K562 (cell line): ENCODE measurements around the gene TMIGD3. TPM values are rescaled to one million over a fixed set of nuclear protein-coding genes. Genes with fewer than 3 reads are reported as not detected.
A peak's percentile ranks its signal among the peaks of the same experiment; 100 is the strongest.

Experiments used
- ATF1 ChIP-seq, 2 experiments: fragments of 450-650 bp in 1 of 2; IDR thresholded peaks; 2 replicates each; pipeline ENCODE4 v1.6.1; 2016; ENCODE audit warnings: missing compliant biosample characterization in 1 of 2, missing genetic modification characterization in 1 of 2
- CBX3 ChIP-seq, 2 experiments: IDR thresholded peaks; 1 replicate in 1 of 2; 2 replicates in 1 of 2; pipeline ENCODE4 v1.6.1; 2012; ENCODE audit warnings: inconsistent platforms in 2 of 2, low read length in 2 of 2, borderline replicate concordance in 1 of 2, control low read depth in 1 of 2
- DPF2 ChIP-seq: fragments of 450-650 bp; IDR thresholded peaks from 2 replicates; pipeline ENCODE4 v1.6.1; 2016
- FOXJ2 ChIP-seq: fragments of 200-800 bp; sonication (Bioruptor generic); IDR thresholded peaks from 2 replicates; pipeline ENCODE4 v1.6.1; 2016; ENCODE audit warnings: missing genetic modification characterization, missing compliant biosample characterization
- GATAD2B ChIP-seq: fragments of 450-650 bp; IDR thresholded peaks from 2 replicates; pipeline ENCODE4 v1.6.1; 2017; ENCODE audit warnings: mild to moderate bottlenecking, borderline replicate concordance
- MAFF ChIP-seq: IDR thresholded peaks from 2 replicates; pipeline ENCODE4 v1.6.1; 2012; ENCODE audit warnings: low read length, improper control_type of control experiment
- MCM2 ChIP-seq: fragments of 450-650 bp; IDR thresholded peaks from 2 replicates; pipeline ENCODE4 v1.6.1; 2017; ENCODE audit warnings: low read depth, mild to moderate bottlenecking
- MTA2 ChIP-seq: fragments of 450-650 bp; IDR thresholded peaks from 2 replicates; pipeline ENCODE4 v1.6.1; 2016; ENCODE audit warnings: low read depth
- NKRF ChIP-seq: fragments of 450-650 bp; IDR thresholded peaks from 2 replicates; pipeline ENCODE4 v1.6.1; 2016; ENCODE audit warnings: borderline replicate concordance
- NR2C1 ChIP-seq, 2 experiments: fragments of 450-650 bp; IDR thresholded peaks; 2 replicates each; pipeline ENCODE4 v1.6.1; 2017; ENCODE audit warnings: mild to moderate bottlenecking in 2 of 2, antibody characterized with exemption in 1 of 2, inconsistent platforms in 1 of 2, missing compliant biosample characterization in 1 of 2, missing genetic modification characterization in 1 of 2
- PTBP1 ChIP-seq: fragments of 200-400 bp; formaldehyde crosslinking; IDR thresholded peaks from 2 replicates; pipeline ENCODE4 v1.6.1; 2017; ENCODE audit warnings: low read depth, low read length
- RAD21 ChIP-seq, 2 experiments: fragments of 250-450 bp in 1 of 2; fragments of 450-650 bp in 1 of 2; sonication (Bioruptor Pico) in 1 of 2; formaldehyde crosslinking in 1 of 2; IDR thresholded peaks in 1 of 2; conservative IDR thresholded peaks in 1 of 2; 2 replicates each; pipeline versions ENCODE4 v1.4.0 to v1.8.0; 2020 to 2022; ENCODE audit warnings: mild to moderate bottlenecking in 2 of 2, moderate library complexity in 1 of 2
- RBM14 ChIP-seq: fragments of 200-400 bp; formaldehyde crosslinking; IDR thresholded peaks from 2 replicates; pipeline ENCODE4 v1.6.1; 2018; ENCODE audit warnings: low read depth, mild to moderate bottlenecking, low read length, moderate library complexity, borderline replicate concordance; ENCODE audit not compliant: insufficient read depth
- TEAD4 ChIP-seq, 2 experiments: sonication (generic) in 1 of 2; formaldehyde crosslinking in 1 of 2; IDR thresholded peaks; 2 replicates each; pipeline versions ENCODE4 v1.6.1 to v1.8.0; 2012 to 2022; ENCODE audit warnings: borderline replicate concordance in 1 of 2, inconsistent platforms in 1 of 2, low read length in 1 of 2, mild to moderate bottlenecking in 1 of 2, missing genetic modification reagents in 1 of 2
- ZC3H4 ChIP-seq: sonication (generic); formaldehyde crosslinking; IDR thresholded peaks from 2 replicates; pipeline ENCODE4 v1.9.0; 2021; ENCODE audit warnings: missing genetic modification reagents, borderline replicate concordance
- ZC3H8 ChIP-seq: fragments of 450-650 bp; IDR thresholded peaks from 2 replicates; pipeline ENCODE4 v1.6.1; 2017
- ZNF124 ChIP-seq: sonication (generic); formaldehyde crosslinking; IDR thresholded peaks from 2 replicates; pipeline ENCODE4 v1.8.1; 2022; ENCODE audit warnings: missing genetic modification reagents
- ZNF23 ChIP-seq: fragments of 250-450 bp; sonication (Bioruptor Pico); IDR thresholded peaks from 2 replicates; pipeline ENCODE4 v1.4.0; 2020; ENCODE audit warnings: mild to moderate bottlenecking
- polyA plus RNA-seq, 8 experiments: library from polyadenylated mRNA; depleted of rRNA in 4 of 8; stranded (reverse) in 5 of 8; unstranded in 3 of 8; fragments of >200 nt; fragmentation: Nextera tagmentation in 2 of 8; fragmentation: Illumina TruSeq in 1 of 8; extraction: Ambion mirVana in 2 of 8; extraction: Trizol in 1 of 8; gene quantifications; 2 replicates each; pipeline versions ENCODE4 v1.2.1 to v1.2.3, GENCODE V29; 2011 to 2014; ENCODE audit warnings: inconsistent platforms in 1 of 8, missing spikeins in 1 of 8
- total RNA-seq, 7 experiments: library from RNA; depleted of rRNA in 6 of 7; stranded (reverse); fragments of >200 nt in 6 of 7; fragmentation: Illumina TruSeq in 2 of 7; extraction: Trizol in 2 of 7; gene quantifications; 2 replicates each; pipeline versions ENCODE4 v1.2.1 to v1.2.3, GENCODE V29; 2011 to 2021; ENCODE audit warnings: low replicate concordance in 1 of 7
- TF ChIP-seq, protein P1 (sequence below): fragments of 250-450 bp; sonication (Bioruptor Pico); IDR thresholded peaks from 2 replicates; pipeline ENCODE4 v1.5.0; 2021
- TF ChIP-seq, protein P2 (sequence below): fragments of 200-800 bp; sonication (Bioruptor generic); IDR thresholded peaks from 2 replicates; pipeline ENCODE4 v1.6.1; 2016; ENCODE audit warnings: missing genetic modification characterization, missing compliant biosample characterization

TMIGD3 gene
- total and polyA plus RNA-seq, 9 of the 15 experiments (the other 6 are each of a cell fraction or from before 2014, with no cell fraction given), result 0.11 to 0.13 (median 0.11) TPM; not detected in 6

DNA sequence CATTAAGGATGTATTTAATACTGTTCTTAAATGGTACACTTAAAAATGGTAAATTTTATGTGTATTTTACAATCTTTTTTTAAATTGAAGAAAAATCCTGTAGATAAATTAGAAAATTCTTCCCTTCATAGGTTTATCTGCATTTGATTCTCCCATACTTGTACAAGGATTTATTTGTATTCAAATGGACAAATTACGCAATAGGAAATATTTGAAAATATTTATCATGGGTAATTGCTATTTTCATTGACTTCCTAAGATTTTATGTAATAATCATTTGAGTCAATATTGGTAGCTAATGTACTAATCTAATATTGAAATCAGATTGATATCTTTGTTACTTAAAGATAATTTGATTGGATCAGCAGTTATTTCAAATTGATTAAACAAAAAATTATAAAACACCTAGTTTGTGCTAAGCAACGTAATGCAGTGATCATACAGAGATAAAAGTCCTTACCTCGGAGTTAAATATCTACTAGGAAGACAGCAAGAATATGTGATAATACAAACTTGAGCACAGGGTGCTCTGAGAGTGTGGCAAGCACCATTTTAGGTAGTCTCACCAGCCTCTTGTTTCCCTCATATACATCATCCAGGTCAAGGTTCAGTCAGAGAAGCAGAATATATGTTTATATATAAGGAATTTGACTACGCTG lies 40.9 kb downstream of the TMIGD3 start (continued):
- peak; percentile 46; the same call in 1 of the 2 replicates for TF ChIP-seq MAFF
- TF ChIP-seq MCM2, result no peak
- TF ChIP-seq CBX3 (IDR thresholded peaks at IDR 0.05; ENCODE audit: borderline replicate concordance in 1 of 2, low read length in 2 of 2), result no peak
- TF ChIP-seq RBM14, result no peak
- TF ChIP-seq ZC3H8, result no peak
- 0 out of 2 replicates have a peak, but pooled peaks have one; percentile 28 for TF ChIP-seq GATAD2B
- no peak for TF ChIP-seq ZNF23
- TF ChIP-seq PTBP1, result no peak
- TF ChIP-seq, protein P1, sequence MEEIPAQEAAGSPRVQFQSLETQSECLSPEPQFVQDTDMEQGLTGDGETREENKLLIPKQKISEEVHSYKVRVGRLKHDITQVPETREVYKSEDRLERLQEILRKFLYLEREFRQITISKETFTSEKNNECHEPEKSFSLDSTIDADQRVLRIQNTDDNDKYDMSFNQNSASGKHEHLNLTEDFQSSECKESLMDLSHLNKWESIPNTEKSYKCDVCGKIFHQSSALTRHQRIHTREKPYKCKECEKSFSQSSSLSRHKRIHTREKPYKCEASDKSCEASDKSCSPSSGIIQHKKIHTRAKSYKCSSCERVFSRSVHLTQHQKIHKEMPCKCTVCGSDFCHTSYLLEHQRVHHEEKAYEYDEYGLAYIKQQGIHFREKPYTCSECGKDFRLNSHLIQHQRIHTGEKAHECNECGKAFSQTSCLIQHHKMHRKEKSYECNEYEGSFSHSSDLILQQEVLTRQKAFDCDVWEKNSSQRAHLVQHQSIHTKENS (CRISPR knock-in tag), result no peak
- no peak for TF ChIP-seq RAD21 (CRISPR knock-in tag; conservative IDR thresholded peaks at IDR 0.05 in 1 of 2, IDR thresholded peaks at IDR 0.05 in 1 of 2)
- no peak for TF ChIP-seq ZNF124 (CRISPR knock-in tag)
- no peak for TF ChIP-seq NKRF
- TF ChIP-seq MTA2, result no peak
- TF ChIP-seq FOXJ2 (tag), result no peak
- peak; percentile 38 for TF ChIP-seq NR2C1 (IDR thresholded peaks at IDR 0.05)
- TF ChIP-seq NR2C1 (tag; IDR thresholded peaks at IDR 0.05), result no peak
- no peak for TF ChIP-seq DPF2
- no peak for TF ChIP-seq ATF1 (CRISPR knock-in tag; IDR thresholded peaks at IDR 0.05)
- TF ChIP-seq ATF1 (tag; IDR thresholded peaks at IDR 0.05), result no peak
- TF ChIP-seq ZC3H4 (CRISPR knock-in tag), result no peak
- TF ChIP-seq, protein P2, sequence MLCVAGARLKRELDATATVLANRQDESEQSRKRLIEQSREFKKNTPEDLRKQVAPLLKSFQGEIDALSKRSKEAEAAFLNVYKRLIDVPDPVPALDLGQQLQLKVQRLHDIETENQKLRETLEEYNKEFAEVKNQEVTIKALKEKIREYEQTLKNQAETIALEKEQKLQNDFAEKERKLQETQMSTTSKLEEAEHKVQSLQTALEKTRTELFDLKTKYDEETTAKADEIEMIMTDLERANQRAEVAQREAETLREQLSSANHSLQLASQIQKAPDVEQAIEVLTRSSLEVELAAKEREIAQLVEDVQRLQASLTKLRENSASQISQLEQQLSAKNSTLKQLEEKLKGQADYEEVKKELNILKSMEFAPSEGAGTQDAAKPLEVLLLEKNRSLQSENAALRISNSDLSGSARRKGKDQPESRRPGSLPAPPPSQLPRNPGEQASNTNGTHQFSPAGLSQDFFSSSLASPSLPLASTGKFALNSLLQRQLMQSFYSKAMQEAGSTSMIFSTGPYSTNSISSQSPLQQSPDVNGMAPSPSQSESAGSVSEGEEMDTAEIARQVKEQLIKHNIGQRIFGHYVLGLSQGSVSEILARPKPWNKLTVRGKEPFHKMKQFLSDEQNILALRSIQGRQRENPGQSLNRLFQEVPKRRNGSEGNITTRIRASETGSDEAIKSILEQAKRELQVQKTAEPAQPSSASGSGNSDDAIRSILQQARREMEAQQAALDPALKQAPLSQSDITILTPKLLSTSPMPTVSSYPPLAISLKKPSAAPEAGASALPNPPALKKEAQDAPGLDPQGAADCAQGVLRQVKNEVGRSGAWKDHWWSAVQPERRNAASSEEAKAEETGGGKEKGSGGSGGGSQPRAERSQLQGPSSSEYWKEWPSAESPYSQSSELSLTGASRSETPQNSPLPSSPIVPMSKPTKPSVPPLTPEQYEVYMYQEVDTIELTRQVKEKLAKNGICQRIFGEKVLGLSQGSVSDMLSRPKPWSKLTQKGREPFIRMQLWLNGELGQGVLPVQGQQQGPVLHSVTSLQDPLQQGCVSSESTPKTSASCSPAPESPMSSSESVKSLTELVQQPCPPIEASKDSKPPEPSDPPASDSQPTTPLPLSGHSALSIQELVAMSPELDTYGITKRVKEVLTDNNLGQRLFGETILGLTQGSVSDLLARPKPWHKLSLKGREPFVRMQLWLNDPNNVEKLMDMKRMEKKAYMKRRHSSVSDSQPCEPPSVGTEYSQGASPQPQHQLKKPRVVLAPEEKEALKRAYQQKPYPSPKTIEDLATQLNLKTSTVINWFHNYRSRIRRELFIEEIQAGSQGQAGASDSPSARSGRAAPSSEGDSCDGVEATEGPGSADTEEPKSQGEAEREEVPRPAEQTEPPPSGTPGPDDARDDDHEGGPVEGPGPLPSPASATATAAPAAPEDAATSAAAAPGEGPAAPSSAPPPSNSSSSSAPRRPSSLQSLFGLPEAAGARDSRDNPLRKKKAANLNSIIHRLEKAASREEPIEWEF (CRISPR knock-in tag), result peak; percentile 77; the same call in 1 of the 2 replicates
- no peak for TF ChIP-seq TEAD4 (IDR thresholded peaks at IDR 0.05; ENCODE audit: low read length)
- TF ChIP-seq TEAD4 (CRISPR knock-in tag; IDR thresholded peaks at IDR 0.05; ENCODE audit: borderline replicate concordance), result no peak
